Peyer's patch (tissue), 4 donors: ENCODE measurements around the gene ZNF513. TPM values are rescaled to one million over a fixed set of nuclear protein-coding genes. Genes with fewer than 3 reads are reported as not detected.

ENCODE experiments used
- DNase-seq, 3 donors: peaks; one replicate each; pipeline ENCODE4 v3.0.0-alpha.2; 2017 to 2019
- H3K27ac ChIP-seq, 4 donors: fragments of 200-600 bp; sonication (generic); one replicate each; pipeline ENCODE4 v1.5.1; 2016 to 2019
- H3K27me3 ChIP-seq, 2 donors: fragments of 200-600 bp; sonication (generic); one replicate each; pipeline ENCODE4 v1.5.1; 2019
- H3K36me3 ChIP-seq, 3 donors: fragments of 200-600 bp; sonication (generic); one replicate each; pipeline ENCODE4 v1.5.1; 2016 to 2019
- H3K4me1 ChIP-seq, 4 donors: fragments of 200-600 bp; sonication (generic); one replicate each; pipeline ENCODE4 v1.5.1; 2016 to 2019
- H3K4me3 ChIP-seq, 4 donors: fragments of 200-600 bp; sonication (generic); 1 replicate in 3 of 4; 2 replicates in 1 of 4; pipeline ENCODE4 v1.5.1; 2016 to 2019; ENCODE audit warnings: mild to moderate bottlenecking in 1 of 4
- H3K9me3 ChIP-seq, 4 donors: fragments of 200-600 bp; sonication (generic); one replicate each; pipeline ENCODE4 v1.5.1; 2016 to 2019; ENCODE audit warnings: mild to moderate bottlenecking in 1 of 4
- POLR2A ChIP-seq, 2 donors: fragments of 450-650 bp; IDR thresholded peaks; one replicate each; pipeline ENCODE4 v1.5.1; 2017; ENCODE audit warnings: antibody characterized with exemption in 2 of 2, mild to moderate bottlenecking in 2 of 2, moderate library complexity in 2 of 2
- total RNA-seq, 4 donors: library from RNA; depleted of rRNA; stranded (reverse); fragments of >200 nt; gene quantifications; one replicate each; pipeline ENCODE4 v1.1.0, GENCODE V29; 2016
- TF ChIP-seq, protein P1 (sequence below), 6 experiments: fragments of 450-650 bp in 4 of 6; fragments of 200-600 bp in 2 of 6; sonication (generic) in 1 of 6; IDR thresholded peaks; one replicate each; pipeline ENCODE4 v1.5.1; 2017 to 2019; ENCODE audit warnings: antibody characterized with exemption in 6 of 6, mild to moderate bottlenecking in 3 of 6, moderate library complexity in 1 of 6

The ZNF513 gene
- total RNA-seq, 4 donors from 2014 or later, result 15.7 to 31.1 (median 24.7) TPM

DNA sequence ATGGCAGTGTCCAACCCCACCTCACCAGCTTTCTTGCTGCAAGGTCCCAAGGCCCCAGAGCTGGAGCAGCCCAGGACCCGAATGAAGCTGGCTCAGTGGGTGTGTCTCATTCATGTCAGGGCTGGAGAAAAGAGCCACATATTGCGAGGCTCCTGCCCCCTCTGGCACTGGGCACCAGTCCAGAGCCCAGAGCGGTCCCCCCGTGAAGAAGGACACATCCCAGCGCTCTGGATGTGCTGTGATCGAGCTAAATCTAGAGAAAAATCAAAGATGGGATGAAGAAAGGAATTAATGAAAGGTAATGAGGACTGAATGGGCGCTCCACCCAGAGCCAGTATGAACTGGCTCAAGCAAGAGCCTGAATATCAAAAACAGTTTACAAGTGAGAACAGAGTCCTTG, 44.4 kb downstream of the ZNF513 start:
- H3K4me3 ChIP-seq, result no peak overlapping the region
- H3K9me3 ChIP-seq, result no peaks in the 10 kb centered on the region
- no peak for DNase-seq
- H3K36me3 ChIP-seq, result peaks cover 0 to 95% (median 0%) of the 10 kb centered on the region in 3 donors
- no peak overlapping the region for H3K27ac ChIP-seq
- TF ChIP-seq POLR2A (IDR thresholded peaks at IDR 0.05), result no peak
- TF ChIP-seq, protein P1, sequence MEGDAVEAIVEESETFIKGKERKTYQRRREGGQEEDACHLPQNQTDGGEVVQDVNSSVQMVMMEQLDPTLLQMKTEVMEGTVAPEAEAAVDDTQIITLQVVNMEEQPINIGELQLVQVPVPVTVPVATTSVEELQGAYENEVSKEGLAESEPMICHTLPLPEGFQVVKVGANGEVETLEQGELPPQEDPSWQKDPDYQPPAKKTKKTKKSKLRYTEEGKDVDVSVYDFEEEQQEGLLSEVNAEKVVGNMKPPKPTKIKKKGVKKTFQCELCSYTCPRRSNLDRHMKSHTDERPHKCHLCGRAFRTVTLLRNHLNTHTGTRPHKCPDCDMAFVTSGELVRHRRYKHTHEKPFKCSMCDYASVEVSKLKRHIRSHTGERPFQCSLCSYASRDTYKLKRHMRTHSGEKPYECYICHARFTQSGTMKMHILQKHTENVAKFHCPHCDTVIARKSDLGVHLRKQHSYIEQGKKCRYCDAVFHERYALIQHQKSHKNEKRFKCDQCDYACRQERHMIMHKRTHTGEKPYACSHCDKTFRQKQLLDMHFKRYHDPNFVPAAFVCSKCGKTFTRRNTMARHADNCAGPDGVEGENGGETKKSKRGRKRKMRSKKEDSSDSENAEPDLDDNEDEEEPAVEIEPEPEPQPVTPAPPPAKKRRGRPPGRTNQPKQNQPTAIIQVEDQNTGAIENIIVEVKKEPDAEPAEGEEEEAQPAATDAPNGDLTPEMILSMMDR (IDR thresholded peaks at IDR 0.05), result no peak
- H3K4me1 ChIP-seq, result no peaks in the 10 kb centered on the region
- H3K27me3 ChIP-seq, result no peaks in the 10 kb centered on the region

DNA sequence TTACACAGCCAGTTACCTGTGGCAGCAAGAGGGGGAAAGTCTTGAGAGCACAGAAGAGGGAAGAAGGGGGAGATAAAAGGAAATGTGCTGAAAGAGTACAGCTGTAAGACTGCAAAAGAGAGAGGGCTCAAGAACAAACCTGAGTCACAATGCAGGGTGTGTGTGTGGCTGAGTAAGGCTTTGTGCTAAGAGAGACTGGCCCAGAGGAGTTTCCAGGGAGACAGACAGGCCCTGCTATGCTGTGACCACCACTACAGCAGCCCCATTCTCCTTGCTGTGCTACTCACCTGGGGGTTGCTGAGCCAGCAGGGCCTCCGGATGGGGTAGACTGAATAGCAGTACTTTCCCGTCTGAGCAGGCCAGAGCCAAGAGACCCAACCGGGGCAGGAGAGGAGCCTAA, 45.2 kb downstream of the ZNF513 start:
- no peaks in the 10 kb centered on the region for H3K27me3 ChIP-seq
- TF ChIP-seq, protein P1 (IDR thresholded peaks at IDR 0.05), result no peak
- TF ChIP-seq POLR2A (IDR thresholded peaks at IDR 0.05), result no peak
- H3K36me3 ChIP-seq, result peaks cover 0 to 89% (median 0%) of the 10 kb centered on the region in 3 donors
- no peak for DNase-seq
- no peak overlapping the region for H3K4me3 ChIP-seq
- no peaks in the 10 kb centered on the region for H3K9me3 ChIP-seq
- no peak overlapping the region for H3K27ac ChIP-seq
- H3K4me1 ChIP-seq, result no peaks in the 10 kb centered on the region

Other genes with a start within 250 kb of the ZNF513 start
- 100 to 1,000 TPM in 1 of 4 donors, 10 to 100 TPM in 3; 66.5 to 106 (median 69.4) TPM for gene PREB, start 246.1 kb downstream of the ZNF513 start, total RNA-seq
- gene PRR30, start 241.3 kb downstream of the ZNF513 start, total RNA-seq, result not detected
- not detected for gene TCF23, start 231.7 kb downstream of the ZNF513 start, total RNA-seq
- 100 to 1,000 TPM in 2 of 4 donors, 10 to 100 TPM in 2; 88.3 to 121 (median 101) TPM for gene ATRAID, start 168.7 kb downstream of the ZNF513 start, total RNA-seq
- gene SLC5A6, start 168.5 kb downstream of the ZNF513 start, total RNA-seq, result 10 to 100 TPM; 42.3 to 78.4 (median 65.8) TPM
- 10 to 100 TPM; 21.2 to 42.9 (median 36.7) TPM for gene CAD, start 163.4 kb downstream of the ZNF513 start, total RNA-seq
- gene SLC30A3, start 117.7 kb downstream of the ZNF513 start, total RNA-seq, result under 1 TPM in 1 of 4 donors, not detected in 3; 0.35 TPM
- gene DNAJC5G, start 105.3 kb downstream of the ZNF513 start, total RNA-seq, result 1 to 10 TPM in 1 of 4 donors, not detected in 3; 4.3 TPM
- gene TRIM54, start 98.3 kb downstream of the ZNF513 start, total RNA-seq, result under 1 TPM in 1 of 4 donors, not detected in 3; 0.54 TPM
- gene UCN, start 72.3 kb downstream of the ZNF513 start, total RNA-seq, result 1 to 10 TPM in 2 of 4 donors, not detected in 2; 2.3 to 5.2 TPM
- 10 to 100 TPM; 41.5 to 62.3 (median 51.6) TPM for gene MPV17, start 57.6 kb downstream of the ZNF513 start, total RNA-seq
- gene GTF3C2, start 24.0 kb downstream of the ZNF513 start, total RNA-seq, result 100 to 1,000 TPM in 1 of 4 donors, 10 to 100 TPM in 3; 59.0 to 111 (median 74.6) TPM
- gene EIF2B4, start 10.4 kb downstream of the ZNF513 start, total RNA-seq, result 10 to 100 TPM; 19.8 to 47.0 (median 33.7) TPM
- gene SNX17, start 10.1 kb downstream of the ZNF513 start, total RNA-seq, result 10 to 100 TPM; 75.1 to 88.2 (median 77.1) TPM
- 10 to 100 TPM; 36.1 to 77.6 (median 45.5) TPM for gene PPM1G, start 28.9 kb upstream of the ZNF513 start, total RNA-seq
- gene NRBP1, start 47.9 kb upstream of the ZNF513 start, total RNA-seq, result 10 to 100 TPM; 51.3 to 75.9 (median 63.6) TPM
- 100 to 1,000 TPM in 1 of 4 donors, 10 to 100 TPM in 2, 1 to 10 TPM in 1; 7.4 to 109 (median 73.9) TPM for gene KRTCAP3, start 61.6 kb upstream of the ZNF513 start, total RNA-seq
- gene IFT172, start 109.0 kb upstream of the ZNF513 start, total RNA-seq, result 10 to 100 TPM; 38.8 to 86.5 (median 65.3) TPM
- 1 to 10 TPM in 2 of 4 donors, not detected in 2; 2.0 to 3.2 TPM for gene FNDC4, start 114.5 kb upstream of the ZNF513 start, total RNA-seq
- gene GCKR, start 116.1 kb upstream of the ZNF513 start, total RNA-seq, result under 1 TPM in 2 of 4 donors, not detected in 2; 0.53 to 0.94 TPM
- 100 to 1,000 TPM in 1 of 4 donors, 10 to 100 TPM in 3; 29.1 to 115 (median 37.1) TPM for gene ZNF512, start 202.3 kb upstream of the ZNF513 start, total RNA-seq
- 10 to 100 TPM in 1 of 4 donors, 1 to 10 TPM in 3; 1.8 to 11.6 (median 2.5) TPM for gene CCDC121, start 248.3 kb upstream of the ZNF513 start, total RNA-seq
- gene GPN1, start 248.3 kb upstream of the ZNF513 start, total RNA-seq, result 10 to 100 TPM; 12.3 to 27.7 (median 19.7) TPM